ENCODE results near the gene PEPD.

PEPD gene

GRCh38 chr19:33554821-33555220 lies 33.2 kb upstream of the PEPD start:
- TF ChIP-seq CTCF (conservative IDR thresholded peaks at IDR 0.05; ENCODE audit: low read length) (no peak), EZH2phosphoT487 (IDR thresholded peaks at IDR 0.05; ENCODE audit: borderline replicate concordance) (no peak)
- Histone ChIP-seq H3K36me3 (ENCODE audit: insufficient read depth, low read length) (no peaks in the 10 kb centered on the region), H3K27me3 (ENCODE audit: insufficient read depth, low read length, poor library complexity, severe bottlenecking) (no peaks in the 10 kb centered on the region), H3K9ac (ENCODE audit: low read depth, low read length, poor library complexity, severe bottlenecking) (no peak overlapping the region), H3K4me1 (ENCODE audit: insufficient read depth, low read length, poor library complexity, severe bottlenecking) (no peaks in the 10 kb centered on the region), H3K79me2 (ENCODE audit: insufficient read depth, low read length) (no peaks in the 10 kb centered on the region), H3K9me2 (replicated peaks; ENCODE audit: low read depth, low read length) (no peaks in the 10 kb centered on the region), H4K20me1 (ENCODE audit: insufficient read depth, low read length, poor library complexity, severe bottlenecking) (no peaks in the 10 kb centered on the region), H3K4me2 (ENCODE audit: low read depth, low read length, poor library complexity, severe bottlenecking) (no peak overlapping the region), H3F3A (ENCODE audit: low read depth) (no peaks in the 10 kb centered on the region), H3K9me3 (ENCODE audit: insufficient read depth, low read depth, low read length) (no peaks in the 10 kb centered on the region), H2AFZ (ENCODE audit: low read length) (no peak overlapping the region), H3K4me3 (ENCODE audit: low read length, poor library complexity, severe bottlenecking) (no peak overlapping the region)

GRCh38 chr19:33554391-33554790 lies 32.8 kb upstream of the PEPD start:
- Histone ChIP-seq H3F3A (ENCODE audit: low read depth) (no peaks in the 10 kb centered on the region), H3K4me2 (ENCODE audit: low read depth, low read length, poor library complexity, severe bottlenecking) (no peak overlapping the region), H3K27me3 (ENCODE audit: insufficient read depth, low read length, poor library complexity, severe bottlenecking) (no peaks in the 10 kb centered on the region), H3K36me3 (ENCODE audit: insufficient read depth, low read length) (no peaks in the 10 kb centered on the region), H3K9me3 (ENCODE audit: insufficient read depth, low read depth, low read length) (no peaks in the 10 kb centered on the region), H3K4me1 (ENCODE audit: insufficient read depth, low read length, poor library complexity, severe bottlenecking) (no peaks in the 10 kb centered on the region), H3K9ac (ENCODE audit: low read depth, low read length, poor library complexity, severe bottlenecking) (no peak overlapping the region), H3K4me3 (ENCODE audit: low read length, poor library complexity, severe bottlenecking) (no peak overlapping the region), H2AFZ (ENCODE audit: low read length) (no peak overlapping the region), H4K20me1 (ENCODE audit: insufficient read depth, low read length, poor library complexity, severe bottlenecking) (no peaks in the 10 kb centered on the region), H3K9me2 (replicated peaks; ENCODE audit: low read depth, low read length) (no peaks in the 10 kb centered on the region), H3K79me2 (ENCODE audit: insufficient read depth, low read length) (no peaks in the 10 kb centered on the region)
- TF ChIP-seq CTCF (conservative IDR thresholded peaks at IDR 0.05; ENCODE audit: low read length) (no peak), EZH2phosphoT487 (IDR thresholded peaks at IDR 0.05; ENCODE audit: borderline replicate concordance) (no peak)

GRCh38 chr19:33553530-33554310 lies 32.1 kb upstream of the PEPD start:
- no peaks in the 10 kb centered on the region for H3F3A ChIP-seq (ENCODE audit: low read depth)
- no peaks in the 10 kb centered on the region for H4K20me1 ChIP-seq (ENCODE audit: insufficient read depth, low read length, poor library complexity, severe bottlenecking)
- H3K4me3 ChIP-seq (ENCODE audit: low read length, poor library complexity, severe bottlenecking), result no peak overlapping the region
- H3K79me2 ChIP-seq (ENCODE audit: insufficient read depth, low read length), result no peaks in the 10 kb centered on the region
- no peaks in the 10 kb centered on the region for H3K36me3 ChIP-seq (ENCODE audit: insufficient read depth, low read length)
- H2AFZ ChIP-seq (ENCODE audit: low read length), result no peak overlapping the region
- no peaks in the 10 kb centered on the region for H3K9me3 ChIP-seq (ENCODE audit: insufficient read depth, low read depth, low read length)
- TF ChIP-seq CTCF (conservative IDR thresholded peaks at IDR 0.05; ENCODE audit: low read length) (no peak), EZH2phosphoT487 (IDR thresholded peaks at IDR 0.05; ENCODE audit: borderline replicate concordance) (no peak)
- H3K9ac ChIP-seq (ENCODE audit: low read depth, low read length, poor library complexity, severe bottlenecking), result no peak overlapping the region
- H3K4me1 ChIP-seq (ENCODE audit: insufficient read depth, low read length, poor library complexity, severe bottlenecking), result no peaks in the 10 kb centered on the region
- no peaks in the 10 kb centered on the region for H3K27me3 ChIP-seq (ENCODE audit: insufficient read depth, low read length, poor library complexity, severe bottlenecking)
- H3K4me2 ChIP-seq (ENCODE audit: low read depth, low read length, poor library complexity, severe bottlenecking), result no peak overlapping the region
- no peaks in the 10 kb centered on the region for H3K9me2 ChIP-seq (replicated peaks; ENCODE audit: low read depth, low read length)
